BJ (cell line): ENCODE results near the gene DIS3L2. TPM values are rescaled to one million over a fixed set of nuclear protein-coding genes. Genes with fewer than 3 reads are reported as not detected.
"Not testable (repeated sequence)": the region's sequence is repeated elsewhere in the genome, so short reads cannot be mapped to it uniquely, and the experiment has no call there.

Experiments
- CTCF ChIA-PET: fragments of 350-600 bp; formaldehyde crosslinking; extraction: SDS; loops from one replicate; lab custom pipeline; 2021; ENCODE audit warnings: antibody characterized with exemption, inconsistent platforms; lab: Yijun Ruan, JAX
- POLR2A ChIA-PET: fragments of 300-600 bp; sonication (Branson Sonifier 250); formaldehyde crosslinking; extraction: SDS; loops from one replicate; lab custom pipeline; 2021; ENCODE audit warnings: antibody characterized with exemption; lab: Charles Lee
- DNase-seq: peaks from one replicate; pipeline ENCODE4 v3.0.0-alpha.2; 2011; ENCODE audit warnings: low read depth
- H3K27me3 ChIP-seq: 2 replicates; pipeline ENCODE4 v1.6.0; 2011; ENCODE audit warnings: low read length; ENCODE audit not compliant: control insufficient read depth, insufficient read depth
- H3K36me3 ChIP-seq: 2 replicates; pipeline ENCODE4 v1.5.1; 2011; ENCODE audit warnings: low read length; ENCODE audit not compliant: control insufficient read depth, insufficient read depth
- H3K4me3 ChIP-seq: 2 replicates; pipeline ENCODE4 v1.5.1; 2011; ENCODE audit warnings: low read depth, mild to moderate bottlenecking, control low read depth, low read length
- CTCF ChIP-seq: IDR thresholded peaks from 2 replicates; pipeline ENCODE4 v1.5.1; 2011; ENCODE audit warnings: low read depth, mild to moderate bottlenecking, control low read depth, inconsistent platforms, low read length, moderate library complexity; ENCODE audit not compliant: insufficient read depth
- polyA plus RNA-seq: library from polyadenylated mRNA; depleted of rRNA; stranded (reverse); fragments of >200 nt; gene quantifications from 2 replicates; pipeline ENCODE4 v1.2.3, GENCODE V29; 2011

Gene DIS3L2
- polyA plus RNA-seq, 1 experiment: 12.4 TPM

GRCh38 chr2:232365621-232366321, 404.3 kb downstream of the DIS3L2 start:
- peak; percentile 59 for TF ChIP-seq CTCF
- no peaks in the 10 kb centered on the region for H3K36me3 ChIP-seq
- DNase-seq: no peak
- ChIA-PET CTCF (interaction anchor here (0.6 to 2.1 kb wide), 11 partner anchors 9 to 466 kb away, joined by 3 to 6 read pairs (median 4); no protein-coding TSS in a partner anchor), POLR2A (interaction anchor here (0.6 kb wide), 1 partner anchor 64 kb away, joined by 11 read pairs; no protein-coding TSS in a partner anchor)
- no peaks in the 10 kb centered on the region; the same call in 1 of the 2 replicates for H3K27me3 ChIP-seq
- H3K4me3 ChIP-seq: no peak overlapping the region

DNA sequence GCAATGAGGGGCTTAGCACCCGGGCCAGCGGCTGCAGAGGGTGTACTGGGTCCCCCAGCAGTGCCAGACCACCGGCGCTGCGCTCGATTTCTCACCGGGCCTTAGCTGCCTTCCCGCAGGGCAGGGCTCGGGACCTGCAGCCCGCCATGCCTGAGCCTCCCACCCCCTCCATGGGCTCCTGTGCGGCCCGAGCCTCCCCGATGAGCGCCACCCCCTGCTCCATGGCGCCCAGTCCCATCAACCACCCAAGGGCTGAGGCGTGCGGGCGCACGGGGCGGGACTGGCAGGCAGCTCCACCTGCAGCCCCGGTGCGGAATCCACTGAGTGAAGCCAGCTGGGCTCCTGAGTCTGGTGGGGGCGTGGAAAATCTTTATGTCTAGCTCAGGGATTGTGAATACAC, 404.9 kb downstream of the DIS3L2 start:
- not testable (repeated sequence) for H3K4me3 ChIP-seq, H3K36me3 ChIP-seq, H3K27me3 ChIP-seq, DNase-seq
- ChIA-PET CTCF (interaction anchor here (0.7 to 2.8 kb wide), 11 partner anchors 8 to 467 kb away, joined by 3 to 13 read pairs (median 4); partner anchors contain the start of gene ALPP), POLR2A (interaction anchor here (0.6 kb wide), 1 partner anchor 63 kb away, joined by 11 read pairs; no protein-coding TSS in a partner anchor)

- no peak for DNase-seq
- Histone ChIP-seq H3K36me3 (no peaks in the 10 kb centered on the region), H3K4me3 (no peak overlapping the region), H3K27me3 (no peaks in the 10 kb centered on the region; the same call in 1 of the 2 replicates)
- ChIA-PET CTCF (interaction anchor here (0.7 to 2.8 kb wide), 7 partner anchors 11 to 467 kb away, joined by 3 to 13 read pairs (median 3); partner anchors contain the start of gene ALPP), POLR2A (no interaction called here)
- TF ChIP-seq CTCF: no peak
Observed at GRCh38 chr2:232367016-232367415, 405.5 kb downstream of the DIS3L2 start.

- ChIA-PET POLR2A (no interaction called here), CTCF (interaction anchor here (0.9 to 2.8 kb wide), 6 partner anchors 10 to 442 kb away, joined by 3 to 13 read pairs (median 4); partner anchors contain the start of gene ALPP)
- peak; percentile 12; the same call in 1 of the 2 replicates for TF ChIP-seq CTCF
- Histone ChIP-seq H3K4me3 (no peak overlapping the region), H3K36me3 (no peaks in the 10 kb centered on the region), H3K27me3 (no peaks in the 10 kb centered on the region; the same call in 1 of the 2 replicates)
- no peak for DNase-seq
Observed at GRCh38 chr2:232367591-232368233, 406.2 kb downstream of the DIS3L2 start.

- Histone ChIP-seq H3K4me3 (no peak overlapping the region), H3K36me3 (no peaks in the 10 kb centered on the region), H3K27me3 (no peaks in the 10 kb centered on the region; the same call in 1 of the 2 replicates)
- CTCF ChIA-PET: interaction anchor here (1.5 to 2.8 kb wide), 2 partner anchors 10 to 443 kb away, joined by 3 to 13 read pairs; partner anchors contain the start of gene ALPP
- POLR2A ChIA-PET: no interaction called here
- TF ChIP-seq CTCF: no peak
- DNase-seq: no peak
Observed at GRCh38 chr2:232368311-232368731, 406.8 kb downstream of the DIS3L2 start.
